ENCODE measurements around the gene ZNF343.

The ZNF343 gene

GRCh38 chr20:2518558-2518957, 9.8 kb upstream of the ZNF343 start:
- Histone ChIP-seq H3K4me3 (replicated peaks; ENCODE audit: low read depth, low read length) (no peak overlapping the region), H3K36me3 (ENCODE audit: control insufficient read depth, insufficient read depth, low read length) (no peaks in the 10 kb centered on the region), H3K27me3 (replicated peaks; ENCODE audit: control insufficient read depth, insufficient read depth, low read length) (no peaks in the 10 kb centered on the region; the same call in none of the 2 replicates)
- no peak for TF ChIP-seq CTCF (IDR thresholded peaks at IDR 0.05; ENCODE audit: insufficient read depth, low read length, poor library complexity, severe bottlenecking)
- no peak for DNase-seq (ENCODE audit: extremely low read depth, insufficient read length)

GRCh38 chr20:2518096-2518495, 9.4 kb upstream of the ZNF343 start:
- Histone ChIP-seq H3K4me3 (replicated peaks; ENCODE audit: low read depth, low read length) (no peak overlapping the region), H3K27me3 (replicated peaks; ENCODE audit: control insufficient read depth, insufficient read depth, low read length) (no peaks in the 10 kb centered on the region; the same call in none of the 2 replicates), H3K36me3 (ENCODE audit: control insufficient read depth, insufficient read depth, low read length) (no peaks in the 10 kb centered on the region)
- TF ChIP-seq CTCF (IDR thresholded peaks at IDR 0.05; ENCODE audit: insufficient read depth, low read length, poor library complexity, severe bottlenecking): no peak
- DNase-seq (ENCODE audit: extremely low read depth, insufficient read length): no peak

DNA sequence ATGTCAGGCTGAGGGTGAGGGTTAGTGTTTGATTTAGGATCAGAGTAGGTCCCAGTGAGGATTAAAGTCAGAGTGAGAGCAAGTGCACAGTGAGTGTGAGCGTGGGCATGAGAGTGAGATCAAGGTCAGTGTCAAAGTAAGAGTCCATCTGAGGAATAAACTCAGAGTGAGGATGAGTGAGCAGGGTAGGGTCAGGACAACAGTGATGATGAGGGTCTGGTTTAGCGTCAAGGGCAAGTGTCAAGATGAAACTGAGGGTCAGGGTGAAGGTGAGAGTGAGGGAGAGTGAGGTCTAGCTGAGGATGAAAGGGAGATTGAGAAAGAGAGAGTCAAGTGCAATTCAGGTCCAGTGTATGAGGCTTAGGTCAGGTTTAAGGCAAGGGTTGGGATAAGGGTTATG, 7.7 kb upstream of the ZNF343 start:
- no peak overlapping the region for H3K4me3 ChIP-seq (replicated peaks; ENCODE audit: low read depth, low read length)
- TF ChIP-seq CTCF (IDR thresholded peaks at IDR 0.05; ENCODE audit: insufficient read depth, low read length, poor library complexity, severe bottlenecking): no peak
- no peak for DNase-seq (ENCODE audit: extremely low read depth, insufficient read length)
- no peaks in the 10 kb centered on the region for H3K36me3 ChIP-seq (ENCODE audit: control insufficient read depth, insufficient read depth, low read length)
- H3K27me3 ChIP-seq (replicated peaks; ENCODE audit: control insufficient read depth, insufficient read depth, low read length): no peaks in the 10 kb centered on the region; the same call in none of the 2 replicates

GRCh38 chr20:2515203-2515602, 6.5 kb upstream of the ZNF343 start:
- no peak for DNase-seq (ENCODE audit: extremely low read depth, insufficient read length)
- Histone ChIP-seq H3K36me3 (ENCODE audit: control insufficient read depth, insufficient read depth, low read length) (no peaks in the 10 kb centered on the region), H3K27me3 (replicated peaks; ENCODE audit: control insufficient read depth, insufficient read depth, low read length) (no peaks in the 10 kb centered on the region; the same call in 1 of the 2 replicates), H3K4me3 (replicated peaks; ENCODE audit: low read depth, low read length) (no peak overlapping the region)
- no peak for TF ChIP-seq CTCF (IDR thresholded peaks at IDR 0.05; ENCODE audit: insufficient read depth, low read length, poor library complexity, severe bottlenecking)

- H3K36me3 ChIP-seq (ENCODE audit: control insufficient read depth, insufficient read depth, low read length): no peaks in the 10 kb centered on the region
- DNase-seq (ENCODE audit: extremely low read depth, insufficient read length): no peak
- TF ChIP-seq CTCF (IDR thresholded peaks at IDR 0.05; ENCODE audit: insufficient read depth, low read length, poor library complexity, severe bottlenecking): no peak
- H3K4me3 ChIP-seq (replicated peaks; ENCODE audit: low read depth, low read length): no peak overlapping the region
- no peaks in the 10 kb centered on the region for H3K27me3 ChIP-seq (replicated peaks; ENCODE audit: control insufficient read depth, insufficient read depth, low read length)
These were observed 1.1 kb upstream of the ZNF343 start for GRCh38 chr20:2509794-2510193.

DNA sequence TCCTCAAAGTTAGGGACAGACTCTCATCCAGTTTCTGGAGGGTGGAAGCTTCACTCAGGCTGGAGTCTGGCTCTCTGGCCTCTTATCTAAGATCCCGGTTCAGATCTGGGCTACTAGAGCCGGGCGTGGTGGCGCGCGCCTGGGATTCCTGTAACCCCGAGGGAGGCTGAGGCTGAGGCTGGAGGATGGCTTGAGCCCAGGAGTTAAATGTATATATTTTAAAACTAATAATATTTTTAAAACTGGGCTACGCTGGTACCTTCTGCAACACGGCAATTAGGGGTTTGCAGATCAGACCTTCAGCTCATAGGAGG, 710 bp upstream of the ZNF343 start:
- Histone ChIP-seq H3K27me3 (replicated peaks; ENCODE audit: control insufficient read depth, insufficient read depth, low read length) (no peaks in the 10 kb centered on the region), H3K36me3 (ENCODE audit: control insufficient read depth, insufficient read depth, low read length) (no peaks in the 10 kb centered on the region), H3K4me3 (replicated peaks; ENCODE audit: low read depth, low read length) (peak overlapping the region; percentile 79)
- DNase-seq (ENCODE audit: extremely low read depth, insufficient read length): no peak
- no peak for TF ChIP-seq CTCF (IDR thresholded peaks at IDR 0.05; ENCODE audit: insufficient read depth, low read length, poor library complexity, severe bottlenecking)
